GM21528 (cell line): ENCODE results near the gene PAQR3.

Source experiments
- ATAC-seq: cut with Tn5 transposase; IDR thresholded peaks from one replicate; pipeline ENCODE4 v1.9.1; 2021; ENCODE audit warnings: mild to moderate bottlenecking, moderate library complexity; ENCODE audit not compliant: unreplicated experiment, low FRiP score

Gene PAQR3, protein sequence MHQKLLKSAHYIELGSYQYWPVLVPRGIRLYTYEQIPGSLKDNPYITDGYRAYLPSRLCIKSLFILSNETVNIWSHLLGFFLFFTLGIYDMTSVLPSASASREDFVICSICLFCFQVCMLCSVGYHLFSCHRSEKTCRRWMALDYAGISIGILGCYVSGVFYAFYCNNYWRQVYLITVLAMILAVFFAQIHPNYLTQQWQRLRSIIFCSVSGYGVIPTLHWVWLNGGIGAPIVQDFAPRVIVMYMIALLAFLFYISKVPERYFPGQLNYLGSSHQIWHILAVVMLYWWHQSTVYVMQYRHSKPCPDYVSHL

DNA sequence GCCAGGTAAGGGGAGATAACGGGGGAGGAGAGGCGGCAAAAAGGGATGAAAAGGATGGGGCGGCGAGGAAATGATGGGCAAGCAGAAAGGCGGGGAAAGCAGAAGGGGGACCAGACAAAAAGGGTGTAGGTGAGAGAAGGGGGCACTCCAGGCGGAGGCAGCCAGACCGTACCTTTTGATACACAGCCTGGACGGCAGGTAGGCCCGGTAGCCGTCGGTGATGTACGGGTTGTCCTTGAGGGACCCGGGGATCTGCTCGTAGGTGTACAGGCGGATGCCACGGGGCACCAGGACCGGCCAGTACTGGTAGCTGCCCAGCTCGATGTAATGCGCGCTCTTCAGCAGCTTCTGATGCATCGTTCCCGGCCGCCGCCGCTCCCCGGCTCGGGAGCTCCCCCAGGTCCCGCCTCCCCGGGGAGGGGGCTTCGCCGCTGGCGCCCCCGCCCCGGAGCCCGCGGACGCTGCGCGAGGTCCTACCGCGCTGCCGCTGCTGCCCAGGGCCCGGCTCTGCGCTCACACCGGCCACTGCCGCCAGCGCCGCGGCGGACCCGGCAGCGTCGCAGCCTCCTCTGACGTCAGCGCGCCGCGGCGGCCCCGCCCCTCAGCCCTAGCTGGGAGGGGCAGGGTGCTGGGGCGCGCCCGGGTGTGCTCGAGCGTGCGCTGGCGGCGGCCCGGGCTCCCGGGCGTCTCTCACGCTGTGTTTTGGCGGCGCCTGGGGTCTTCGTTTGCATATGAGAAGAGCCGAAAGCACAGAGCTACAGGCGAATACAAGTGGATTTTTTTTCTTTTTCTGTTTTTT, at the start of gene PAQR3:
TSS of gene PAQR3 (minus strand) at position 571 of the 799 bp plus-strand sequence. CDS start at position 357, 214 bp downstream.
- ATAC-seq: peak; percentile 98

DNA sequence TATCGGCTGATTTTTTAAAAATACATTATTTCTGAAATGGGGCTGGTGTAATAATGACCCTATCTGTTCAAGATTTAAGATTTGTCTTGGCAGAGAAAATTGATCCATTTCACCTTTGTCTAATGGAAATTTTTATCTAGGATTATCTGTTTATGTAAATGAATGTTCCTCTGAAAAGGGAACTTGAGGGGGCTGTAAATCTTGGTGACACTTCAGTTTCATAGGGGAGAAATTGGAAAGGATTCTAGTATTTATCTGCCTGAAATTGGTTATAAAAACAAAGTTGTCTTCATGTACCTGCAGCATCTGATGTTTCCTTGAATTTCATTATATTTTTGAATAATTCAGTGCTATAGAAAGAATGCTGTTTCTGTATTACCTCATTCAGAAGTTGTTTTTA, 48.4 kb upstream of the PAQR3 start:
- ATAC-seq: no peak

DNA sequence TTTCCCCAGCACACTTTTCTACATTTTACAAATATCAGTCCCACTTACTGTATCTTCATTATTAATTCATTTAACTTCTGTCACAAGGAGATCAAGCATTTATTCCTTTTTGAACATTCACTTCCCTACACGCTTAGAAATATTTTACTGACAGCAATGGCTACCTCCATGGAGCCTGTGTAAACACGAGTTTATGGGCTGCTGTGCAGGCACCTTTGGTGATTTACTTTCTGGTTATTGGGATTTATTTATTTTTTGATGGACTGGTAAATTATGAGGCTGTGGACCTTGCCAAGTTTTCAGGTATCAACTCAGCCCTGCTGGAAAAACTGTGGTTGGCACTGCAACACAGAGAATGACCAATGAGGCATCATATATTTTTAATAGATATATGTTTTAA, 45.4 kb upstream of the PAQR3 start:
- no peak for ATAC-seq

DNA sequence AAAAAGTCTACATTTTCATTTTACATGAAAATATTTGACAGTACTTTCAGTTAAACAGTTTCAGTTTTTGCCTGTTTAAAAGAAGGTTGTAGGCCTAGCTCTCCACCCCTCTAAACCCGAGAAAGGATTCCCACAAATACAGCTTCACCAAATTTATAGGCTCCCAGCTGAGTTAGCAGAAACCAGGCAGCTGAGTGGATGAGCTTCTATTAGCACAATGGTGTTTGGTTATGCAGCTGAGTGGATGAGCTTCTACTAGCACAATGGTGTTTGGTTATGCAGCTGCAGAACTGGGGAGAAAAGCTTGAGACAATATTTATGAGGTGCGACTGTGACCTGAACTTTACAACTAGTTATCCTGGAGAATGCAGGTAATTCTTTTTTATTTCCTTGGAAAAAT, 36.6 kb upstream of the PAQR3 start:
- no peak for ATAC-seq

DNA sequence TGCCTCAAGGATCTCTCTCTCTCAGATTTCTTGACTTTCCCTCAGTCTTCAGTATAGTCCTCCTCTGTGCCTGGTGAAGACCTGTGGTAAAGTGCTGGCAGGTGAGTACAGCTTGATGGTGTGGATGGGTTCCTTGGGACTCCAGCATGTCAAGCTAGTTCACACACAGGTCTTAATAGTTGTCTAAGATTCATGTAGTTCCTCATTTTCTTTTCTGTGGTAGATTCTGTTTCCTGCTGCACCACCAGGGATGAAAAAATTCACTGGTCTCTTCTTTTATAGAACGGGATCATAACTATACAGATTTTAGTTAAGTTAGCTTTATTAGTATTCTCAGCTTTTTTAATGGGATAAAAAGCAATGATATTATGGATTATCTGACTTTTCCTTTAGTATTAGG, 32.5 kb upstream of the PAQR3 start:
- ATAC-seq: no peak

DNA sequence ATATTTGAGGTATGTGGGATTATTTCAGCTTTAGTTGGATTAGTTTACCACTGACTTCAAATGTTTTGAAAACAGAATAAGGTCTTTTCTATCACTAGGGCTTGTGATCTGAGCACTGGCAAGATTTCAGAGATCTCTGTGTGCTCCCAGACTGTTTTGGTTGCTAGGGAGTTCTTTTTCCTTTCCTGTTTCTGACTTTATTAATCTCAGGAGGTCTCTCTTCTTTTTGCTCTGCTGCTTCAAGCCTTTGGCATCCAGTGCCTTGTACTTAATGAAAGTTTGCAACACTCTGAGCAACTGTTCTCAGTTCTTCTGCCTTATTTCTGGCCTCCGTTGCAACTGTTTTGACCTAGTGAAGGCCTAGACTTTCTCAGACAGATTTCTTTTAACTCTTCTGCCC, 32.1 kb upstream of the PAQR3 start:
- no peak for ATAC-seq

DNA sequence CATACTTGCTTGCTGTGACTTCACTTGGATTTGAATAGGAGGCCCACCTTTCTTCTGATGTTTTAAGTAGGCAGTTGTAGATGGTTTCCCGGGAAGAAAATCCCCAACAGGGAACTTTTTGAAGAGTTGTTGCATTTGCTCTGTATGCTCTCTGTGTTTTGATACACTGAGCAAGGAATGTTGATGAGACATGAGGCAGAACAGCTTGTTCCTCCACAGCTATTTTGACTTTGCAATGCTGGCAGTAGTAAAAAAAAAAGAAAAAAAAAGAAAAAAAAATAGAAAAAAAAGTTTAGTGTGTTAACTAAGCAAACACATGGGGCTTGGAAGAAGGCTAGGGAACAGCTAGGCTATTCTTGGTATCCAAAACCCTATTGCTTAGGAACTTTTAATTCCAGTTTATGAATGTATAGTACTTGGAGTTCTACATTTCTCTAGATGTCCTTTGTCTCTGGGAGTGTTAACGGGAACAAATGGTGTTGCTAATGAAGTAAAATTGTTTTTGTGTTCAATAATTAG, 23.4 kb upstream of the PAQR3 start:
- ATAC-seq: no peak

DNA sequence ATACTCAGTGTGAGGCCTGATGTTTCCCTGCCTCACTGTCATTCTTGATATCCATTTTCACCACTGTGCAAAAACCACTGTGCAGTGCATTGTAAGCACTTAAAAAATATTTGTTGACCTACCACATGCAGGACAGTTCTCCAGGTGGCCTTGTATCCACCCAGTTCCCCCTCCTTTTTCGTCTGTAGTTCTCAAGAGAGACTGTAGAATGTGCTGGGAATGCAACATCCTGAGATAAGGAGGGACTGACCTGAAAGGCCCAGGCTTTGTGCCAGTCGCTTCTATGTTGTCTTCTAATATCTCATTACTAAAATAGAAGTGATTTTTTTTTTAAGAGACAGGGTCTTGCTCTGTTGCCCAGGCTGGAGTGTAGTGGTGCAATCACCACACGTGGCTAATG, 21.7 kb upstream of the PAQR3 start:
- ATAC-seq: no peak

DNA sequence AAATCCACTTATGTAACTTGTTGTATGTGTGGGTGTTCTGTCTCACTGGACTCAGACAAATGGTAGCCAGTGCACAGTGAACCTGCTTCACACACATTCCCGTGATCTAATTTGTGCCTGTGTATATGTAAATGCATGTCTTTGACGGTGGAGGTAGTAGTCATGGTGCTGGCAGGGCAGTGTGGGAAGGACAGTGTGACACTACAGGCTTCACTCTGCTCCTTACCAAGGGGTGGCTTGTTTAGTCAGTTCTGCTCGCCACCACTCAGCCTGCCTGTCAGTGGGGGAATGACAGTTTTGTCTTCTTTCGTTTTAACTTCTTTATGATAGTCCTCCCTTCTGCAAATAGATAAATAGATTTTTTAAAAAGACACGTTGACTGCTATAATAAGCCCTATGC, 17.7 kb upstream of the PAQR3 start:
- ATAC-seq: no peak

DNA sequence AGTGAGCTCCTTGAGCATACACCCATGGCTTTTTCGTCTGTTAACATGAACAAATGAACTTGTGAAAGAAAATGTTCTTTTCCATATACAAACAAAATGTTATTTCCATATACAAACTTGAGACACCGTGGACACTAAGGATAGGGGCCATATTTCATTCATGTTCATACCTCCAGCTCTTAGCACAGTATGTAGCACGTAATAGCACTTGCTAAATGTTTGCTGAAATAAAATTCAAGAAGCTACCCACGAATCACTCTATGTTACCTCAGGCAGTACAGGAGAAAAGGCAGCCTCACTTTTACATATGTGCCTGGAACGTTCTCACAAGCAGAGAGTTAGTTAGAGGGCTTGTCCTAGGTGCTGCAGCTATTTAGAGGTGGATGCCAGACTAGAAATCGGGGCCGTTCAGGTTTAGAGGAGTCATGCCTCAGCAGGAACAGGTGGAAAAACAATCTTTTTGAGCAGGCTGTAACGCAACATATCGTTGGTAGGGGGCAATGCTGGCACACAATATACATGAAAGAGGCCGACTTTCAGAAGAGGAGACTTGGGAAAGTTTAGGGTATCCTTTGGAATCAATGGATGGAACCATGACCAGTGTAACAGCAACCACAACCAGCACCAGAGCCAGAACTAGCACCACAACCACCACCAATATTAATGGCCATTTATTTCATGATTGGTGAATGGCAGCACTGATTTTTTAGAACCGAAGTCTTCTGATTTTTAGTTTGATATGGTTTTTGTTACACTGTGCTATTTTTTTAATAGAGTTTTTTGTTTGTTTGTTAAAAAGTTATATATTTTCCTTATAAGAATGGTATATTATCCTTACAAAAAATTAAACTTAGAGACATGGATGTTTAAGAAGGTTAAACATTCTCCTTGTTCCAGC, 14.8 kb upstream of the PAQR3 start:
- no peak for ATAC-seq

DNA sequence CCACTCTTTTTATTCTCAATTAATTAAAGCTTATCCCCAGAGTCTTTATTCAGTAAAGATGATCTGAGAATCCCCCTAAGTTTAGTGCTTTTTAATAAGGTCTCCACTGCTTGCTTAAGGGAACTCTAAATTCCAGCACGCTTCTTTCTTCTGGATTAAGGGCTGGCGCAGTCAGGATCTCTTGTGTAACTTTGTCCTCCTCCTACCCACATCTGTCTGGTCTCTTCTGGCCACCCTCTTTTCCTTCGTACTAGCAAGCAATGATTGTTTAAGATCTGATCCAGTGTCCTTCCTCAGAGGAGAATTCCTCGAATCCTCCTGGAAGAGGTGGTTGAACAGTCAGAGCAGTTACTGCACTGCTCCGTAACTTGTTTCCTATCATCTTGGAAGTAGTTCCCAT, 14.0 kb upstream of the PAQR3 start:
- ATAC-seq: no peak

DNA sequence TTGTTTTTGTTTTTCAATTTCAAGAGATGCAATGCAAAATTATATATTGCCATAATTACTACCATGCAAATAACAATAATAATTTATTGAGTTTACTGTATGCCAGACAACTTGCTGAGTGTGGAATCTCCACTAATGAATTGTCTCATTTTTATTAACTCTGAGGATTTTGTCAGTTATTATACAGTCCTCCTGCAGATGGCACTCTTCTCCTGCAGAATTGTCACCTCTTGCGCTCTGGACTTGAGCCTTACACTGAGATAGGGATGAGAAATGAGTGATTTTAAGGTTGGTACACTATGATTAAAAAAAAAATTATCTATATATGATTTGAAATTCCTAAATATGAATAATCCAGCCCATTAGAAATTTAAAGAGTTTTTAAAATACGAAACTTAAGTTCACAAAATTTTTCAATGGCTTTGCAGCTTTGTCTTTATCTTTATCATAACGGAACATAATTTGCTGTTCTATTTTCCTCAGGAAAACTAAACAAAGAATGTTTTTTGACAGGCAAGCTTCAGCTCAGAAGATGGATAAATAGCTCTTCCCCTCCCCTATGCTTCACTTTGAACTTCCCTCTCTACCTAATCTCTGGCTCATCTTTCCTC, 12.7 kb upstream of the PAQR3 start:
- ATAC-seq: peak; percentile 79

DNA sequence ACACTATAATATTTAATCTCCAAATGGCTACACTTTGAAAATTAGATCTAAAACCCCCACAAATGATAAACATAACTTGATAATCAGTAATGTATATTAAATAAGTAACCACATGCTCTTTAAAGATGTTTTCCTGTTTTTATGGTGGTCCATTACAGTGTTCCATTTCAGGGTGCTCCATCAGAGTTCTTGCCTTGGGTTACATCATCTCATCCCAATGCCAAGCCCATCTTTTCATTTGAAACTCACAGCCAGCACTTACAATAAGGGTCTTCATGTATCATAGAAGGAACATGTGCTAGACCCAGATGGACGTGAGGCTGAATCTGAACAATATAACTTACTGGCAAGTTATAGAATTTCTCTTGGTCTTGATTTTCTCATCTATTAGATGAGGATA, 10.5 kb upstream of the PAQR3 start:
- ATAC-seq: no peak

DNA sequence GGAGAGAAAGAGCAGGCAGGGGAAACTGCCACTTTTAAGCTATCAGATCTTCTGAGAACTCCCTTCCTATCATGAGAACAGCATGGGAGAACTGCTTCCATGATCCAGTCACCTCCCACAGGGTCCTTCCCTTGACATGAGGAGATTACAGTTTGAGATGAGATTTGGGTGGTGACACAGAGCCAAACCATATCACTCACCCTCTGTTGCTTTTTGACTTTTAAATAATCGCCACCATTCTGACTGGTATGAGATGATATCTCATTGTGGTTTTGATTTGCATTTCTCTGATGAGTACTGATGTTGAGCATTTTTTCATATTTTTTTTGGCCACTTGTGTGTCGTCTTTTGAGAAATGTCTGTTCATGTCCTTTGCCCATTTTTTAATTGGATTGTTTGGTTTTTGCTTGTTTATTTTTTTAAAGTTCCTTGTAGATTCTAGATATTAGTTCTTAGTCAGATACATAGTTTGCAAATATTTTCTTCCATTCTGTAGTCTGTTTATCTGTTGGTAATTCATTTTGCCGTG, 6.5 kb upstream of the PAQR3 start:
- ATAC-seq: no peak

DNA sequence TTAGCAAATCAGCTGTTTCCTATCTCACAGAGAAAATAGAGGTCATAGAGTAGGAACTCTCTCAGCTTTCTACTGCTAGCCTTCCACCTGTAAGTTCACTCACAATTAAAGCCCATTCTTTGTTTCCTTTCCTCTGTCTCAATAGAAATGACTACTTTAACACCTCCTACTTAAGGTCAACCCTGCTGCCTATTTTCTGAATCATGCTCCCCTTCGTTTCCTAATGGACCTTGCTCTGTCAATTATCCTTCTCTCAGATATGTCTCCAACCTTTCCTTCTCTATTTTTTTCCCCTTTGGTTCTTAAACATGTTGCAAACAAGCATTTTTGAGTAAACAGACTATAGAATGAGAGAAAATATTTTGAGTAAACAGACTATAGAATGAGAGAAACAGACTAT, 5.1 kb upstream of the PAQR3 start:
- ATAC-seq: no peak

DNA sequence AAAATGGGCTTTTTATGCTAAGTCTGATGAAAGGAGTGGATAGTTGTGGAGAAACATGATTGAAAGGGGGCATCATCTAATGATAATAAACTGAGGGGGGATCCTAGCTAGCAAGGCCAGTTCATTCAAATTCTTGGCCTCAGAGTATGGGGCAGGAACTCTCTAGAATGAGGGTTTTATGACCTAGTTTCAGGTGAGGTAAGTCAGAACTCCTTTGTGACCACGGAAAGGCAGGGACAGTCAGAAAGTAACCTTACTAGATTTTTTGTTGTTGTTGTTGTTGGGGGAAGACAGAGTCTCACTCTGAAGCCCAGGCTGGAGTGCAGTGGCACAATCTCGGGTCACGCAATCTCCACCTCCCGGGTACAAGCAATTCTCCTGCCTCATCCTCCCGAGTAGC, 1.5 kb upstream of the PAQR3 start:
- no peak for ATAC-seq

DNA sequence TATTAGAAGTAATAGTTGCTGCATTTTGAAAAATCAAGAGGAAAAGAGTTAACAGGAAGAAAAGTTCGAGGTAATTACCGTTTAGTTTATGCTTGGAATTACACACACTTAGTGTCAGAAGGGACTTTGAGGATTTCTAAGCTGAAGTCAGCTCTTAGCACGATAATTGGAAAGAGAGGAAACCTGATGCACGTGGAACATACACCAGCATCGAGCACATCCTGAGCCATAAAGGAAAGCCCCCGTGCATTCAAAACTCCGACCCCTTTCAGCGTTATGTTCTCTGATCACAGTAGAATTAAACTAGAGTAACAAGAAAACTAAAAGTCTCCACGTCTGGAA, 400 bp upstream of the PAQR3 start:
- peak; percentile 27 for ATAC-seq

DNA sequence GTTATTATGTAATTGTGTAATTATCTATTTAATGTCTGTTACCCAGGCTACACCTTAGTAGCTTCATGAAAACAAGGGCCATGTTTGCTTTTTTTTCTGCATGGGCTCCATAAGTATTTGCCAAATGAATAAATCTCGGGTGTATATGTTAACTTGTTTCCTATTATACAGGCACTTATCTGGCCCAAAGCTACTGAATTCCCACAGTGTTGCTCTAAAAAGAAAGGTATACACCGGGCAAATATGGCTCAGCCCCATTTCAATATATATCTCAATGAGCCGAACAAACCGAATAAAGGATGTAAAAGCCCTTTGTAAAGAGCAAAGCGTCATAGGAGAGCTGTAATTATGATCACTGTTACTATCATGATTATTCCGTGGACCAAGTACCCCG, 767 bp downstream of the PAQR3 start:
- no peak for ATAC-seq

DNA sequence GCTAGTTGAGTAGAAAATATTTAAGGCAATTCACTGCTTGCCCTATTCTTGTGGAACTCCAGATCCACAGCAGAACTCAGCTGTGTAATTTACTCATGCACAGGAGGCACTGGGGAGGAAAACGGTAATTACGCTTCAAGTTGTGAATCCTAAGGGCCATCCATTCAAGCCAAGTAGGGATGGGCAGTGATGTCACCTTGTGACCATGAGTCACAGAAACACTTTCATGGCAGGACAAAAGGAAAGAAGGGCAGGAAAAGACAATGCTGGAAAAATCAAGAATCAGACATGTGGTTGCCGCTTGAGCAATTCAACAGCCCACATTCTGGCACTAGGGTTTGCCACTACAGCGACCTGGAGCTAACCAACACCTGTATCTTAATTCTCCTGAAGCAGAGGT, 1.4 kb downstream of the PAQR3 start:
- no peak for ATAC-seq

DNA sequence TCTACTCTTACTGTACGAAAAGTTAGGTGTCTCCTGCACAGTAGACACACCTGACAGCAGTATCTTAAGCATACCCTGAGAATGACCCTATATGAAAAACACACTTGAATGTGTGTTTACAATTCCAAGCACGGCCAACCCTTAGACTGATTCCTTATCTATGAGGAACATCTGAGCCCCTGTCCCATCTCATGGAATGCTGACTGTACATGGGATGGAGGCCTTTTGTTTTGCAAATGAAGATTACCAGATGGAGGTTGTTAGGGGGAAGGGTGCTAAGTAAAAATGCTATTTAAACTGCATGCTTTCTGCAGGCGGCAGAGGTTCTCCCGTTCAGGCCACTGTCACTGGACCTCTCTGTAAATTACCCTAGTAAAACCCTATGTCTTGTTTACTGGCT, 2.2 kb downstream of the PAQR3 start:
- ATAC-seq: no peak
